BE2C (cell line): ENCODE data around the gene FANCC.

Source experiments
- DNase-seq: peaks from one replicate; pipeline ENCODE4 v3.0.0-alpha.2; 2020
- H3K27me3 ChIP-seq: fragments of 250-450 bp; sonication (Bioruptor Pico); 2 replicates; pipeline ENCODE4 v1.5.1; 2020; ENCODE audit warnings: mild to moderate bottlenecking
- H3K36me3 ChIP-seq: fragments of 250-450 bp; sonication (Bioruptor Pico); 2 replicates; pipeline ENCODE4 v1.5.1; 2020; ENCODE audit warnings: mild to moderate bottlenecking
- H3K4me1 ChIP-seq: fragments of 250-450 bp; sonication (Bioruptor Pico); 2 replicates; pipeline ENCODE4 v1.5.1; 2020
- H3K4me3 ChIP-seq: 2 replicates; pipeline ENCODE4 v1.5.1; 2011; ENCODE audit warnings: low read depth, low read length
- H3K9me3 ChIP-seq: fragments of 250-450 bp; sonication (Bioruptor Pico); 2 replicates; pipeline ENCODE4 v1.5.1; 2020
- TF ChIP-seq, protein P1 (sequence below): IDR thresholded peaks from 2 replicates; pipeline ENCODE4 v1.5.1; 2012; ENCODE audit warnings: mild to moderate bottlenecking, low read depth, low read length

Gene FANCC

DNA sequence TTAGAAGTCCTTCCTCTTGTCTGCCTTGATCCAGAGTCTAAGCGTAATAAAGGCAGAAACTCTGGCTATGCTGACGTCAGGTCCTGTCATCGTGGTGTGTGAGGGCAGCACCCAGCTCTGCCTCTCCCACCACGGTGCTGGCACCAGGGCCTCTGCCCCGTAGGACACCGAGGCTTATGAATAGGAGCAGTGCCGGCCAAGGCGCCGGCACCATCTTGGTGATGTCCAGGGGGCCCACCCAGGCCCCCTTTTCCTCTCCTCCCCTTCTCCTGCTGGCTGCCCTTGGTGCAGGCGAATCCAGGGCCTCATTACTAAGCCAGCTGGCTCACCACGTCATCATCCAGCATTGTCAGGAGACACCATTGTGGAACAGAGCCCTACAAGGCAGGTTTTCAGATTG, 252.3 kb downstream of the FANCC start:
- TF ChIP-seq, protein P1, sequence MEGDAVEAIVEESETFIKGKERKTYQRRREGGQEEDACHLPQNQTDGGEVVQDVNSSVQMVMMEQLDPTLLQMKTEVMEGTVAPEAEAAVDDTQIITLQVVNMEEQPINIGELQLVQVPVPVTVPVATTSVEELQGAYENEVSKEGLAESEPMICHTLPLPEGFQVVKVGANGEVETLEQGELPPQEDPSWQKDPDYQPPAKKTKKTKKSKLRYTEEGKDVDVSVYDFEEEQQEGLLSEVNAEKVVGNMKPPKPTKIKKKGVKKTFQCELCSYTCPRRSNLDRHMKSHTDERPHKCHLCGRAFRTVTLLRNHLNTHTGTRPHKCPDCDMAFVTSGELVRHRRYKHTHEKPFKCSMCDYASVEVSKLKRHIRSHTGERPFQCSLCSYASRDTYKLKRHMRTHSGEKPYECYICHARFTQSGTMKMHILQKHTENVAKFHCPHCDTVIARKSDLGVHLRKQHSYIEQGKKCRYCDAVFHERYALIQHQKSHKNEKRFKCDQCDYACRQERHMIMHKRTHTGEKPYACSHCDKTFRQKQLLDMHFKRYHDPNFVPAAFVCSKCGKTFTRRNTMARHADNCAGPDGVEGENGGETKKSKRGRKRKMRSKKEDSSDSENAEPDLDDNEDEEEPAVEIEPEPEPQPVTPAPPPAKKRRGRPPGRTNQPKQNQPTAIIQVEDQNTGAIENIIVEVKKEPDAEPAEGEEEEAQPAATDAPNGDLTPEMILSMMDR, result no peak
- H3K36me3 ChIP-seq, result peaks cover 93% of the 10 kb centered on the region
- no peaks in the 10 kb centered on the region for H3K9me3 ChIP-seq
- DNase-seq, result no peak
- H3K27me3 ChIP-seq, result no peaks in the 10 kb centered on the region
- peaks cover 22% of the 10 kb centered on the region for H3K4me1 ChIP-seq
- H3K4me3 ChIP-seq, result no peak overlapping the region

DNA sequence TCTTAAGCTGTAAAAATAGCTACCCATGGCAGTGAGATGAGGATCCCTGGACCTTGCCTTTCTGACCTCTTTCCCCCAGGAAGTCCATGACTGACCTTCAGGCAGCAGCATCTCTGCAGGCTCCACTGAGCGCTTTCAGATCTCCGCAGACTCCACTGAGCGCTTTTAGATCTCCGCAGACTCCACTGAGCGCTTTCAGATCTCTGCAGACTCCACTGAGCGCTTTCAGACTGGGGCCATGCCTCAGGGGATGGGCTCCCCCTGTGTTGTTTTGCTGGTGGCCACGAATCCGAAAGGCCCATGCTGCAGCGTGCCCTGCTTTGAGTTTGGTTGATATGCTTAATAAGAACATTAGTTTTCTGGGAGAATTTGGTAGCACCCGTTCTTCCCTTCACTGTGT, 254.2 kb downstream of the FANCC start:
- Histone ChIP-seq H3K9me3 (no peaks in the 10 kb centered on the region), H3K36me3 (peaks cover 92% of the 10 kb centered on the region), H3K4me3 (no peak overlapping the region), H3K27me3 (no peaks in the 10 kb centered on the region), H3K4me1 (peaks cover 24% of the 10 kb centered on the region)
- no peak for DNase-seq
- TF ChIP-seq, protein P1, result no peak

DNA sequence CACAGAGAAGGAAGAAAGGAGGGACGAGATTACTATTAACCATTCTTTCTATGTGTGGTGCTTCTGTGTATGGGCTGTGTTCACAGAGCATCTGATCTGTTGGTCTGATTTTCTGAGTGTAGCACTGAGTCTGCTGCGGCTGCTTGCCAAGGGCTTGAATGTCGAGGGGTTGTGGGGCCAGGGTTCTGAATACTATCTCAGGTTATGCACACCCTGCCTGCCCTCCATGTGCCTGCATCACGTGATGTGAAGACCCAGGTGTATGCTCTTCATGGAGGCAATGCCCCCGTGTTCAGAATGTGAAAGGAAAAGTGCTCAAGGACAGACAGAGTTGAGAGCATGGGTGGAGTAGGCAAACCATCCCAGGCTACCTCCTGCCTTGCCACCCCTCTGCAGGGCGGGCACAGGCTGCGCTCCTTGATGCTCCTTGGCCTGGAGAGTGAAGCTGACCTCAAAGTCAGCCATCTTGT, 254.9 kb downstream of the FANCC start:
- TF ChIP-seq, protein P1, result no peak
- no peaks in the 10 kb centered on the region for H3K9me3 ChIP-seq
- no peak overlapping the region for H3K4me3 ChIP-seq
- peaks cover 26% of the 10 kb centered on the region for H3K4me1 ChIP-seq
- H3K27me3 ChIP-seq, result no peaks in the 10 kb centered on the region
- H3K36me3 ChIP-seq, result peaks cover 87% of the 10 kb centered on the region
- no peak for DNase-seq

DNA sequence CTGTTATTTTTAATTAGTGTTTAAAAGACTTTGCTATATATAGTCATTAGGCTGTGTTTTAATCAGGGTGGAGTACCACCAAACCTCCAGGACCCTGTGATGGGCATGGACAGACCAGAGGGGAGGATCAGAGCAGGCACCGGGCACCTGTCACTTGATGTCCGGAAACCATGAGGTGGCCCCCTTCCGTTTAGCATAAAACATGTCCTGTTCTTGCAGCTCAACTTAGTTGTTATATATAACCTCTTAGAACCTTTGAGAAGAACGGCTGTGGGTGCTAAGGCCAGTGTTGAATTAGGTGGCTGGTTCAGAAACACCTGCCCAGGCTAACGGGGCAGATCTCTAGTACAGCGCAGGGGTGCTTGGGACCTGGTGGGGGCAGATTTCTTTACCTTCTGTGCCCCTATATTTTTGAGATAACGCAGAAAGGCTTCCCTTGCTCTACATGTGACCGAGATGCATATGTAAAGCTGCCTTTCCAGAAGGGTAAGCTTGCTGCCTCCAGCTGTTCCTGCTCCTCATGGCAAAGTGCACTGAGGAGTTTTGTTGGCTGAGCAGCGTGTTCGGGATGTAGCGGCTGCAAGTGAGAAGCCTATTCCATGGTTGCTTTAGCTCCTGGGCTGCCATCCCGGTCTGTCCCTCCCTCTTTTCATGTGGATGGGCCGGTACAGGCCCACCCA, 255.5 kb downstream of the FANCC start:
- TF ChIP-seq, protein P1, result no peak
- Histone ChIP-seq H3K36me3 (peaks cover 84% of the 10 kb centered on the region), H3K4me1 (peaks cover 31% of the 10 kb centered on the region), H3K27me3 (no peaks in the 10 kb centered on the region), H3K9me3 (no peaks in the 10 kb centered on the region), H3K4me3 (no peak overlapping the region)
- no peak for DNase-seq

DNA sequence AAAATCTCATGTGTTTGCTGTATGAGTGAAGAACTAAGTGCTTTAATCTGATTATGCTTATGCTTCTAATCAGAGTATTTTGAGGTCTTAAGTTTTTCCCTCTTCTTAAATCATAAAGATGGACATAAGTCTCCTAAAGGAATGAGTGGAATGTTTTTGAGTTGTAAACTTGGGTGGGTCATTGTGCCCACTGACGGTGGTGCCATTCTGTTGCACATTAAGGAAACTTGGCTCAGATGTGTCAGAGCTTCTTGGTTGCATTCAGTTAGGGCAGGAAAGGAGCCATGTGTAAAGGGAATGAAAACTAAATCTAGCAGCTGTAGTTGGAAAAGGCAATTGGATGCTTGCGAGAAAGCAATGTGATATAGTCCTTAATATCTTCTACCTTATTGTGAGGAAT, 256.6 kb downstream of the FANCC start:
- Histone ChIP-seq H3K4me3 (no peak overlapping the region), H3K4me1 (peaks cover 35% of the 10 kb centered on the region), H3K27me3 (no peaks in the 10 kb centered on the region), H3K9me3 (no peaks in the 10 kb centered on the region), H3K36me3 (peaks cover 73% of the 10 kb centered on the region)
- TF ChIP-seq, protein P1, result no peak
- DNase-seq, result no peak

DNA sequence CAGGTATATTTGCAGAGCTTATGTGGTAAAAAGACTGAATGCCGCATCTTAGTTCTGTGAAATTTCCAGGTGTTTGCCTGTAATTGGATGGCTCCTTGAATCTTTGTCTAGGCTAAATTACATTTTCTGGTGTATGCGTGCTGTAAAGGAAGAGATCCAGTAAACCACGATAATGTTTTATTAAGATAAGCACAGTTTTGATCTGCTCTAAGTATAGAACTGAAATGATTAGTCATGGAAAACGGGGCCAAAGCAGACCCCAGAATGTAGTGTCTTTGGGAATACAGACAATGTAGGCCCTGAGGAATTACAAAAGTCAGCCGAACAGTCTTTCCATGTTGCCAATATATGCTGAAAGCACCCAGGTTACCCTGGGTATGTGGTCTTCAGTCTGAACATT, 257.3 kb downstream of the FANCC start:
- no peak for DNase-seq
- Histone ChIP-seq H3K36me3 (peaks cover 66% of the 10 kb centered on the region), H3K27me3 (no peaks in the 10 kb centered on the region), H3K4me1 (peaks cover 34% of the 10 kb centered on the region), H3K9me3 (no peaks in the 10 kb centered on the region), H3K4me3 (no peak overlapping the region)
- TF ChIP-seq, protein P1, result no peak
